NCI-H748 (cell line): Measurements from ENCODE around the gene IGSF3.
"Not testable (repeated sequence)": the region's sequence is repeated elsewhere in the genome, so short reads cannot be mapped to it uniquely, and the experiment has no call there.

Experiments
- DNase-seq: peaks from one replicate; lab custom pipeline; 2025; ENCODE audit not compliant: unreplicated experiment; lab: John Stamatoyannopoulos, UW

IGSF3 gene

GRCh38 chr1:116603646-116604045, 63.9 kb downstream of the IGSF3 start:
- not testable (repeated sequence) for DNase-seq

- DNase-seq = not testable (repeated sequence)
These were observed 68.2 kb downstream of the IGSF3 start for GRCh38 chr1:116599369-116599768.

- not testable (repeated sequence) for DNase-seq
These were observed 69.0 kb downstream of the IGSF3 start for GRCh38 chr1:116598420-116599036.

- DNase-seq = not testable (repeated sequence)
These were observed 70.1 kb downstream of the IGSF3 start for GRCh38 chr1:116597388-116597787.

GRCh38 chr1:116596742-116597307, 70.7 kb downstream of the IGSF3 start:
- not testable (repeated sequence) for DNase-seq

GRCh38 chr1:116595946-116596741, 71.4 kb downstream of the IGSF3 start:
- DNase-seq = peak; percentile 35

- DNase-seq = peak; percentile 10
These were observed 72.3 kb downstream of the IGSF3 start for GRCh38 chr1:116595065-116595840.

GRCh38 chr1:116593977-116594376, 73.6 kb downstream of the IGSF3 start:
- DNase-seq = not testable (repeated sequence)

GRCh38 chr1:116593401-116593800, 74.1 kb downstream of the IGSF3 start:
- not testable (repeated sequence) for DNase-seq

- DNase-seq = not testable (repeated sequence)
These were observed 75.5 kb downstream of the IGSF3 start for GRCh38 chr1:116591951-116592605.

- not testable (repeated sequence) for DNase-seq
These were observed 76.3 kb downstream of the IGSF3 start for GRCh38 chr1:116591006-116591950.

- DNase-seq = not testable (repeated sequence)
These were observed 77.1 kb downstream of the IGSF3 start for GRCh38 chr1:116590359-116591005.

GRCh38 chr1:116589101-116589735, 78.3 kb downstream of the IGSF3 start:
- DNase-seq = not testable (repeated sequence)

GRCh38 chr1:116587501-116588227, 79.9 kb downstream of the IGSF3 start:
- no peak for DNase-seq

GRCh38 chr1:116586741-116587143, 80.8 kb downstream of the IGSF3 start:
- no peak for DNase-seq

GRCh38 chr1:116585886-116586285, 81.6 kb downstream of the IGSF3 start:
- DNase-seq = no peak

GRCh38 chr1:116581323-116581885, 86.1 kb downstream of the IGSF3 start:
- DNase-seq = no peak
